Progenitor cell of endocrine pancreas (in vitro differentiated cells): ENCODE measurements around the gene TEN1. TPM values are rescaled to one million over a fixed set of nuclear protein-coding genes. Genes with fewer than 3 reads are reported as not detected.
A peak's percentile ranks its signal among the peaks of the same experiment; 100 is the strongest.

Experiments used
- DNase-seq: peaks from one replicate; pipeline ENCODE4 v3.0.0; 2021; ENCODE audit warnings: low spot score; ENCODE audit not compliant: unreplicated experiment
- H3K27ac Mint-ChIP-seq: 2 replicates; pipeline ENCODE4 v1.8.0; 2021; ENCODE audit warnings: mild to moderate bottlenecking, moderate library complexity, mixed read lengths
- H3K27me3 Mint-ChIP-seq: 2 replicates; pipeline ENCODE4 v1.8.0; 2021; ENCODE audit warnings: mixed read lengths
- H3K36me3 Mint-ChIP-seq: 2 replicates; pipeline ENCODE4 v1.8.0; 2022; ENCODE audit warnings: mixed read lengths; ENCODE audit not compliant: insufficient read depth
- H3K4me1 Mint-ChIP-seq: 2 replicates; pipeline ENCODE4 v1.8.0; 2021; ENCODE audit warnings: low read depth, mixed read lengths
- H3K4me3 Mint-ChIP-seq: 2 replicates; pipeline ENCODE4 v1.8.0; 2021; ENCODE audit warnings: low read depth, mild to moderate bottlenecking, moderate library complexity, mixed read lengths
- H3K9me3 Mint-ChIP-seq: 2 replicates; pipeline ENCODE4 v1.8.0; 2021; ENCODE audit warnings: low read depth, mixed read lengths
- total RNA-seq: library from RNA; stranded (reverse); gene quantifications from 2 replicates; pipeline ENCODE4 v1.2.1, GENCODE V29; 2021
- TF ChIP-seq, protein P1 (sequence below): fragments of 200-600 bp; sonication (generic); IDR thresholded peaks from one replicate; pipeline ENCODE4 v1.5.0; 2021; ENCODE audit warnings: antibody characterized with exemption, mild to moderate bottlenecking; ENCODE audit not compliant: unreplicated experiment

The TEN1 gene
- total RNA-seq, 1 donor from 2014 or later: 19.8 TPM

DNA sequence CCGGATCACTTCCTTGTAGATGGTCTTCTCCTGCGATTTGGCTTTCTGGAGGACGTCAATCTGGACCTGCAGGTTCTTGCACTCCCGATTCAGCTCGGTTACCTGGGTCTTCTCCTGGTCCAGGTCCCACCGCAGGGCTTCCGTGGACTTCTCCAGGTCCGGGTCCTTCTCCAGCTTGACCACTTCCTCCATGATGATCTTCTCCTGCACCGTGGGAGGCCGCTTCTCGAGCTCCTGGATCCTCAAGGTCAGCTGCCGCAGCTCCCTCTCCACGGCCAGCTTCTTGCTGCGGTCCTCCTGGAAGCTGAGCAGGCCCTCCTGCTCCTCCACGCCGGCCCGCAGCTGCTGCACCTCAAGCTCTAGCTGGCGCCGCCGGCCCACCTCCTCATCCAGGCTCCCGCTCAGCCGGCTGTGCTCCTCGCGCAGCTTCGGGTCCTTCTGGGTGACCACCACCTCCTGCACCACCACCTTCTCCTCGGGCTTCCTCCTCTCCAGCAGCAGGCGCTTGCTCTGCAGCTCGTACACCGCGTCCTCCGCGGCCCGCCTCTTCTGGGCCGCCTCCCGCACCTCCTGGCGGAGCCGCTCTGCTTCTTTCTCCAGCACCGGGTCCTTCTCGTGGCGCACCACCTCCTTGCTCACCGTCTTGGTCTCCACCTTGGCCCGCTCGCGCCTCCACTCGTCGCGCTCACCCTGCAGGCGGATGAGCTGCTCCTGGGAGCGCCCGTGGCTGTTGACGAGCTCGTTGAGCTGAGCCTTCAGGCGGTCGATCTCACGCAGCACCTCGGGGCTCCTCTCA, 29.8 kb downstream of the TEN1 start:
- TF ChIP-seq, protein P1, sequence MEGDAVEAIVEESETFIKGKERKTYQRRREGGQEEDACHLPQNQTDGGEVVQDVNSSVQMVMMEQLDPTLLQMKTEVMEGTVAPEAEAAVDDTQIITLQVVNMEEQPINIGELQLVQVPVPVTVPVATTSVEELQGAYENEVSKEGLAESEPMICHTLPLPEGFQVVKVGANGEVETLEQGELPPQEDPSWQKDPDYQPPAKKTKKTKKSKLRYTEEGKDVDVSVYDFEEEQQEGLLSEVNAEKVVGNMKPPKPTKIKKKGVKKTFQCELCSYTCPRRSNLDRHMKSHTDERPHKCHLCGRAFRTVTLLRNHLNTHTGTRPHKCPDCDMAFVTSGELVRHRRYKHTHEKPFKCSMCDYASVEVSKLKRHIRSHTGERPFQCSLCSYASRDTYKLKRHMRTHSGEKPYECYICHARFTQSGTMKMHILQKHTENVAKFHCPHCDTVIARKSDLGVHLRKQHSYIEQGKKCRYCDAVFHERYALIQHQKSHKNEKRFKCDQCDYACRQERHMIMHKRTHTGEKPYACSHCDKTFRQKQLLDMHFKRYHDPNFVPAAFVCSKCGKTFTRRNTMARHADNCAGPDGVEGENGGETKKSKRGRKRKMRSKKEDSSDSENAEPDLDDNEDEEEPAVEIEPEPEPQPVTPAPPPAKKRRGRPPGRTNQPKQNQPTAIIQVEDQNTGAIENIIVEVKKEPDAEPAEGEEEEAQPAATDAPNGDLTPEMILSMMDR: no peak
- H3K36me3 Mint-ChIP-seq: peaks cover 5% of the 10 kb centered on the region
- no peak overlapping the region for H3K4me3 Mint-ChIP-seq
- DNase-seq: no peak
- no peaks in the 10 kb centered on the region for H3K27me3 Mint-ChIP-seq
- no peaks in the 10 kb centered on the region for H3K9me3 Mint-ChIP-seq
- H3K4me1 Mint-ChIP-seq: no peaks in the 10 kb centered on the region
- H3K27ac Mint-ChIP-seq: no peak overlapping the region

GRCh38 chr17:76009447-76009846, 30.4 kb downstream of the TEN1 start:
- Mint-ChIP-seq H3K27me3 (no peaks in the 10 kb centered on the region), H3K27ac (peak overlapping the region; percentile 62), H3K4me3 (no peak overlapping the region), H3K36me3 (peaks cover 5% of the 10 kb centered on the region), H3K9me3 (no peaks in the 10 kb centered on the region), H3K4me1 (peaks cover 3% of the 10 kb centered on the region)
- no peak for DNase-seq
- TF ChIP-seq, protein P1: no peak

- peaks cover 3% of the 10 kb centered on the region for H3K4me1 Mint-ChIP-seq
- peaks cover 4% of the 10 kb centered on the region for H3K36me3 Mint-ChIP-seq
- peak overlapping the region; percentile 62 for H3K27ac Mint-ChIP-seq
- TF ChIP-seq, protein P1: no peak
- no peak overlapping the region for H3K4me3 Mint-ChIP-seq
- DNase-seq: no peak
- H3K27me3 Mint-ChIP-seq: no peaks in the 10 kb centered on the region
- no peaks in the 10 kb centered on the region for H3K9me3 Mint-ChIP-seq
These were observed 31.1 kb downstream of the TEN1 start for GRCh38 chr17:76009969-76010661.

DNA sequence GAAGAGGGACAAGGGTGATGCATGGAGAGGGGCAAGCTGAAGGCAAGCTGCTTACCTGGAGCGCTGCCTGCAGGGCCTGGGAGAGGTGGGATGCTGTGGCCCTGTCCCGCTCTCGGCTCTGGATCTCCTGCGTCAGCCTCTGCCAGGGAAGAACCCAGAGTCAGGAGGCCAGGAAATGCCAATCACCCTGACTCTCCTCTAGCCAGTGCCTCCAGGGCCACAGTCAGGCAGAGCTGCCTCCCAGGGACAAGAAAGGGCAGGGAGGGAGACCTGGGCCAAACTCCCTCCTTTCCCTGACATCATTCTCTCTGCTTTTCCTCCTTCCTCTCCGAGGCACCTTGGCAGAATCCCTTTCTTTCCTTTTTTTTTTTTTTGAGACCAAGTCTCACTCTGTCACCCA, 32.9 kb downstream of the TEN1 start:
- H3K27me3 Mint-ChIP-seq: peaks cover 3% of the 10 kb centered on the region
- no peak overlapping the region for H3K4me3 Mint-ChIP-seq
- H3K4me1 Mint-ChIP-seq: peaks cover 3% of the 10 kb centered on the region
- H3K9me3 Mint-ChIP-seq: no peaks in the 10 kb centered on the region
- no peak for DNase-seq
- no peaks in the 10 kb centered on the region for H3K36me3 Mint-ChIP-seq
- no peak overlapping the region for H3K27ac Mint-ChIP-seq
- TF ChIP-seq, protein P1: no peak

GRCh38 chr17:76013377-76013932, 34.4 kb downstream of the TEN1 start:
- Mint-ChIP-seq H3K36me3 (no peaks in the 10 kb centered on the region), H3K9me3 (no peaks in the 10 kb centered on the region), H3K27me3 (peaks cover 3% of the 10 kb centered on the region), H3K4me1 (peaks cover 3% of the 10 kb centered on the region), H3K4me3 (no peak overlapping the region), H3K27ac (no peak overlapping the region)
- TF ChIP-seq, protein P1: no peak
- DNase-seq: no peak
